Dermis lymphatic vessel endothelial cell (primary cell): ENCODE data around the gene HCRTR2. TPM values are rescaled to one million over a fixed set of nuclear protein-coding genes. Genes with fewer than 3 reads are reported as not detected.

ENCODE experiments used
- total RNA-seq: library from RNA; depleted of rRNA; stranded (reverse); fragments of >200 nt; gene quantifications from 2 replicates; pipeline ENCODE4 v1.2.1, GENCODE V29; 2014

The HCRTR2 gene
- total RNA-seq, result not detected in 2 replicates

GRCh38 chr6:55174211-55175026, at the start of gene HCRTR2:
HCRTR2 (plus strand) TSS chr6:55174515; CDS start chr6:55174588, 73 bp downstream.

GRCh38 chr6:55327169-55327568, 152.9 kb downstream of the HCRTR2 start, which contains the start of gene GFRAL:
GFRAL (plus strand) TSS chr6:55327469; CDS start chr6:55327555, 86 bp downstream.

Other genes starting within 250 kb of the HCRTR2 start
- not detected in 2 replicates for gene GFRAL, start 153.0 kb downstream of the HCRTR2 start, total RNA-seq